Glutamatergic neuron (in vitro differentiated cells): ENCODE data around the gene TEX48. TPM values are rescaled to one million over a fixed set of nuclear protein-coding genes. Genes with fewer than 3 reads are reported as not detected.

Experiments used
- DNase-seq: peaks from one replicate; pipeline ENCODE4 v3.0.0; 2022
- H3K27ac Mint-ChIP-seq: one replicate; pipeline ENCODE4 v1.8.0; 2020; ENCODE audit warnings: mild to moderate bottlenecking, mixed read lengths, inconsistent platforms; ENCODE audit not compliant: unreplicated experiment
- H3K27me3 Mint-ChIP-seq: one replicate; pipeline ENCODE4 v1.8.0; 2020; ENCODE audit warnings: mild to moderate bottlenecking, moderate library complexity, mixed read lengths, inconsistent platforms; ENCODE audit not compliant: unreplicated experiment
- H3K36me3 Mint-ChIP-seq: one replicate; pipeline ENCODE4 v1.8.0; 2020; ENCODE audit warnings: mild to moderate bottlenecking, mixed read lengths, inconsistent platforms; ENCODE audit not compliant: unreplicated experiment
- H3K4me1 Mint-ChIP-seq: one replicate; pipeline ENCODE4 v1.8.0; 2020; ENCODE audit warnings: mild to moderate bottlenecking, low read depth, mixed read lengths, inconsistent platforms; ENCODE audit not compliant: unreplicated experiment
- H3K4me3 Mint-ChIP-seq: one replicate; pipeline ENCODE4 v1.8.0; 2020; ENCODE audit warnings: mild to moderate bottlenecking, mixed read lengths, inconsistent platforms; ENCODE audit not compliant: unreplicated experiment
- H3K9me3 Mint-ChIP-seq: one replicate; pipeline ENCODE4 v1.8.0; 2020; ENCODE audit warnings: mild to moderate bottlenecking, moderate library complexity, mixed read lengths, inconsistent platforms; ENCODE audit not compliant: unreplicated experiment
- total RNA-seq: library from RNA; stranded (reverse); fragmentation: NEBNext Ultra II Directional; extraction: Animal tissue kit (Norgen Biotek cat#: 25700); gene quantifications from one replicate; pipeline ENCODE4 v1.2.1, GENCODE V29; 2021; ENCODE audit not compliant: unreplicated experiment
- TF ChIP-seq, protein P1 (sequence below): fragments of 200-600 bp; sonication (generic); IDR thresholded peaks from one replicate; pipeline ENCODE4 v1.5.0; 2021; ENCODE audit not compliant: partially characterized antibody, unreplicated experiment

The TEX48 gene
- total RNA-seq, 1 donor from 2014 or later = not detected

DNA sequence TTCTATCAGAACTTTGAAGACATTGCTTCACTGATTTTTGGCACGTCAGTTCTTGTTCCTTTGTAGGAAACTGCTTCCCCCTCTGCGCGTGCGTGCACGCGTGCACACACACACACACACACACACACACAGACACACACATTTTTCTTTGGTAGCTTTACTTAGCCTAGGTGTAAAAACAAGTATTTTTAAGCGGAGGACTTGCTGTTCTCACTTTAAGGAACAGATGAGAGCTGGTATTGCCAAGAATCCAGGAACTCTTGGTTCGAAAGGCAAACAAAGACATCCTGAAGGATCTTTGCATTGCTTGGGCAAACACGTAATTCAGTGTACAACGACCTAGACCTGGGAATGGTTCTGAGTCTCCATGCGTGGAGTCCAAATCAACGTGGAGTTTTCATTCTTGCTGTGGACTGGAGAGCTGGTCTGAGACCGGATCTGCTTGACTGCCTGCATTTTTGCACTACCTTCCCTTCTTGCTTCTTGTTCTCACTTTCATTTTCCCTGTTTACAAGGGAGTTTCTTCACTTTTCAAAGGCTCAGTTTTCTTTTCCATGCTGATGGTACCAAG lies 62.7 kb downstream of the TEX48 start:
- no peaks in the 10 kb centered on the region for H3K9me3 Mint-ChIP-seq
- no peak for DNase-seq
- TF ChIP-seq, protein P1, sequence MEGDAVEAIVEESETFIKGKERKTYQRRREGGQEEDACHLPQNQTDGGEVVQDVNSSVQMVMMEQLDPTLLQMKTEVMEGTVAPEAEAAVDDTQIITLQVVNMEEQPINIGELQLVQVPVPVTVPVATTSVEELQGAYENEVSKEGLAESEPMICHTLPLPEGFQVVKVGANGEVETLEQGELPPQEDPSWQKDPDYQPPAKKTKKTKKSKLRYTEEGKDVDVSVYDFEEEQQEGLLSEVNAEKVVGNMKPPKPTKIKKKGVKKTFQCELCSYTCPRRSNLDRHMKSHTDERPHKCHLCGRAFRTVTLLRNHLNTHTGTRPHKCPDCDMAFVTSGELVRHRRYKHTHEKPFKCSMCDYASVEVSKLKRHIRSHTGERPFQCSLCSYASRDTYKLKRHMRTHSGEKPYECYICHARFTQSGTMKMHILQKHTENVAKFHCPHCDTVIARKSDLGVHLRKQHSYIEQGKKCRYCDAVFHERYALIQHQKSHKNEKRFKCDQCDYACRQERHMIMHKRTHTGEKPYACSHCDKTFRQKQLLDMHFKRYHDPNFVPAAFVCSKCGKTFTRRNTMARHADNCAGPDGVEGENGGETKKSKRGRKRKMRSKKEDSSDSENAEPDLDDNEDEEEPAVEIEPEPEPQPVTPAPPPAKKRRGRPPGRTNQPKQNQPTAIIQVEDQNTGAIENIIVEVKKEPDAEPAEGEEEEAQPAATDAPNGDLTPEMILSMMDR = no peak
- no peaks in the 10 kb centered on the region for H3K27me3 Mint-ChIP-seq
- no peak overlapping the region for H3K27ac Mint-ChIP-seq
- H3K4me1 Mint-ChIP-seq = no peaks in the 10 kb centered on the region
- H3K36me3 Mint-ChIP-seq = no peaks in the 10 kb centered on the region
- no peak overlapping the region for H3K4me3 Mint-ChIP-seq

DNA sequence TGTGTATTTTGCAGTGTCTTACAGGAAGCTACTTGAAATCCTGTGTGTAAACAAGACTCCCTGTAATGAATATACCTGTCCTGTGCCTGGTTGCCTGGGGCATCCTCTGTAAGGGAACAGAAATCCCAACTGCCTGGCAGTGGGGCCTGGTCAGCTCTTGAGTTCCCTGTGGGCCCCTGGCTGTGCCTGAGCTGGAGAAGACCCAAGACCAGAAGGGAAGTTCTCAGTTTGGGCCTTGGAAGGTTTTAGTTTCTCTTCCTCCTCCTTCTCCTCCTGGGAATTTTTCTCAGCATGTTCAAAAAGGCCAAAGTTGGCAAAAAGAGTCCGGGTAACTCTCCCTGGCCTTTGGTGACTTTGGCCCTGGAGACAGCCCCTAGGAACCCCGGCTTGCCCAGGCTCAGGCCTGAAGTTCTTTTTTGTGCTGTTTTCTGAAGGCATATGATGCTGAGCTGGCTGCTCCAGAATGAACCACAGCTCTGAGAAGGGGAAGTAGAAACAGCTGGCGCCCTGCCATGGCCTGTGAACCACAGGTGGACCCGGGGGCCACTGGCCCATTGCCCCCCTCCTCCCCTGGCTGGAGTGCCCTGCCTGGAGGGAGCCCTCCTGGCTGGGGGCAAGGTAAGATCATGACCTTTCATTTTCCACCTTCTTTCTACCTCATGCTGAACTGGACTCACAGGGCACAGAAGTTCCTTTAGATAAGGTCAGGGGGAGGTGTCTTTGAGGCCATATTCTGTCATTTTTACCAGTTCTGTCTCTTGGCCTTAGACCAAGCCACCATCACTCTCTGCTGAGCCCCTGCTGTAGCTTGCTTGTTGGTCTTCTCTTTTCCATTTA lies 65.1 kb downstream of the TEX48 start:
- Mint-ChIP-seq H3K4me1 (no peaks in the 10 kb centered on the region), H3K27ac (no peak overlapping the region), H3K27me3 (no peaks in the 10 kb centered on the region), H3K36me3 (no peaks in the 10 kb centered on the region), H3K9me3 (no peaks in the 10 kb centered on the region), H3K4me3 (no peak overlapping the region)
- DNase-seq = no peak
- TF ChIP-seq, protein P1 = no peak

Other genes starting within 250 kb of the TEX48 start
- gene WHRN, start 176.7 kb downstream of the TEX48 start, total RNA-seq = 3.2 TPM
- gene ATP6V1G1, start 94.4 kb downstream of the TEX48 start, total RNA-seq = 156 TPM
- 12.2 TPM for gene TMEM268, start 70.9 kb downstream of the TEX48 start, total RNA-seq
- not detected for gene TEX53, start 24.4 kb downstream of the TEX48 start, total RNA-seq
- gene TNFSF15, start 123.8 kb upstream of the TEX48 start, total RNA-seq = not detected
- not detected for gene TNFSF8, start 248.4 kb upstream of the TEX48 start, total RNA-seq